Hindlimb muscle (tissue), 1 donor: ENCODE results near the gene DRD5. TPM values are rescaled to one million over a fixed set of nuclear protein-coding genes. Genes with fewer than 3 reads are reported as not detected.

Source experiments
- DNase-seq: peaks from one replicate; pipeline ENCODE4 v3.0.0-alpha.2; 2013
- polyA plus RNA-seq: library from polyadenylated mRNA; unstranded; fragments of 120-200 nt; gene quantifications from one replicate; pipeline ENCODE4 v1.2.1, GENCODE V29; 2013; ENCODE audit not compliant: insufficient read length

The DRD5 gene
- polyA plus RNA-seq, 1 donor = 0.44 TPM

- no peak for DNase-seq
Observed at GRCh38 chr4:9816285-9816684, 34.9 kb downstream of the DRD5 start.

- no peak for DNase-seq
Observed at GRCh38 chr4:9820343-9820742, 38.9 kb downstream of the DRD5 start.

- DNase-seq = no peak
Observed at GRCh38 chr4:9825049-9825448, 43.6 kb downstream of the DRD5 start.

- no peak for DNase-seq
Observed at GRCh38 chr4:9826551-9826950, 45.1 kb downstream of the DRD5 start.

GRCh38 chr4:9832640-9833039 lies 51.2 kb downstream of the DRD5 start:
- no peak for DNase-seq

GRCh38 chr4:9833421-9833820 lies 52.0 kb downstream of the DRD5 start:
- no peak for DNase-seq

Other genes with a start within 250 kb of the DRD5 start
- gene SLC2A9, start 239.9 kb downstream of the DRD5 start, polyA plus RNA-seq = 5.0 TPM